Mucosa of rectum (tissue), 2 donors: ENCODE measurements around the gene FTL.

Experiments used
- H3K27ac ChIP-seq, 2 donors: one replicate each; pipeline ENCODE4 v1.7.0; 2013; ENCODE audit warnings: inconsistent platforms in 2 of 2, low read depth in 2 of 2, low read length in 2 of 2
- H3K27me3 ChIP-seq, 2 donors: one replicate each; pipeline ENCODE4 v1.7.0; 2013; ENCODE audit warnings: low read length in 2 of 2; ENCODE audit not compliant: control insufficient read depth in 2 of 2, insufficient read depth in 2 of 2
- H3K36me3 ChIP-seq, 2 donors: one replicate each; pipeline ENCODE4 v1.7.0; 2013; ENCODE audit warnings: low read length in 2 of 2; ENCODE audit not compliant: control insufficient read depth in 2 of 2, insufficient read depth in 2 of 2
- H3K4me1 ChIP-seq, 2 donors: one replicate each; pipeline ENCODE4 v1.7.0; 2013; ENCODE audit warnings: low read length in 2 of 2, mild to moderate bottlenecking in 1 of 2; ENCODE audit not compliant: control insufficient read depth in 2 of 2, insufficient read depth in 2 of 2
- H3K4me3 ChIP-seq, 2 donors: one replicate each; pipeline ENCODE4 v1.7.0; 2013; ENCODE audit warnings: low read length in 2 of 2
- H3K9ac ChIP-seq, 2 donors: one replicate each; pipeline ENCODE4 v1.7.0; 2013; ENCODE audit warnings: low read length in 2 of 2, low read depth in 1 of 2, mild to moderate bottlenecking in 1 of 2
- H3K9me3 ChIP-seq, 2 donors: one replicate each; pipeline ENCODE4 v1.7.0; 2013; ENCODE audit warnings: low read length in 2 of 2; ENCODE audit not compliant: control insufficient read depth in 2 of 2
- donor health status: healthy.
- donor health status: Normal muscosa, but diverticular disease.

FTL gene

GRCh38 chr19:48970923-48971395 is 5.8 kb downstream of the FTL start:
- no peak overlapping the region for H3K27ac ChIP-seq
- no peaks in the 10 kb centered on the region for H3K27me3 ChIP-seq
- H3K36me3 ChIP-seq = peaks cover 17 to 52% of the 10 kb centered on the region in 2 donors
- H3K4me1 ChIP-seq = peaks cover 6 to 11% of the 10 kb centered on the region in 2 donors
- H3K9me3 ChIP-seq = no peaks in the 10 kb centered on the region
- H3K4me3 ChIP-seq = no peak overlapping the region
- no peak overlapping the region for H3K9ac ChIP-seq

- Histone ChIP-seq H3K9ac (no peak overlapping the region), H3K4me1 (no peaks in the 10 kb centered on the region), H3K9me3 (no peaks in the 10 kb centered on the region), H3K27ac (no peak overlapping the region), H3K4me3 (no peak overlapping the region), H3K27me3 (no peaks in the 10 kb centered on the region), H3K36me3 (peaks cover 9 to 30% of the 10 kb centered on the region in 2 donors)
Measured at GRCh38 chr19:48975947-48976847, 11.1 kb downstream of the FTL start.

- Histone ChIP-seq H3K27ac (no peak overlapping the region), H3K9ac (no peak overlapping the region), H3K36me3 (peaks cover 15 to 36% of the 10 kb centered on the region in 2 donors)
Measured at GRCh38 chr19:48977061-48977460, 12.0 kb downstream of the FTL start.

GRCh38 chr19:48982280-48982679 is 17.2 kb downstream of the FTL start:
- Histone ChIP-seq H3K27ac (no peak overlapping the region), H3K4me1 (no peaks in the 10 kb centered on the region), H3K4me3 (no peak overlapping the region), H3K27me3 (no peaks in the 10 kb centered on the region), H3K9ac (no peak overlapping the region), H3K36me3 (peaks cover 36 to 43% of the 10 kb centered on the region in 2 donors), H3K9me3 (no peaks in the 10 kb centered on the region)

More at GRCh38 chr19:48977061-48977460, 12.0 kb downstream of the FTL start:
- H3K9me3 ChIP-seq = no peaks in the 10 kb centered on the region
- H3K4me1 ChIP-seq = no peaks in the 10 kb centered on the region
- no peak overlapping the region for H3K4me3 ChIP-seq
- no peaks in the 10 kb centered on the region for H3K27me3 ChIP-seq

- H3K27ac ChIP-seq = no peak overlapping the region
- no peaks in the 10 kb centered on the region for H3K27me3 ChIP-seq
- H3K9ac ChIP-seq = no peak overlapping the region
- peaks cover 0 to 4% of the 10 kb centered on the region in 2 donors for H3K4me1 ChIP-seq
- H3K36me3 ChIP-seq = peaks cover 30 to 55% of the 10 kb centered on the region in 2 donors
- no peaks in the 10 kb centered on the region for H3K9me3 ChIP-seq
- no peak overlapping the region for H3K4me3 ChIP-seq
Measured at GRCh38 chr19:48985711-48986110, 20.6 kb downstream of the FTL start.

GRCh38 chr19:48986211-48986610 is 21.1 kb downstream of the FTL start:
- H3K4me3 ChIP-seq = no peak overlapping the region
- H3K27me3 ChIP-seq = no peaks in the 10 kb centered on the region
- no peaks in the 10 kb centered on the region for H3K9me3 ChIP-seq
- H3K4me1 ChIP-seq = peaks cover 0 to 4% of the 10 kb centered on the region in 2 donors
- peaks cover 30 to 55% of the 10 kb centered on the region in 2 donors for H3K36me3 ChIP-seq
- no peak overlapping the region for H3K27ac ChIP-seq
- H3K9ac ChIP-seq = no peak overlapping the region

GRCh38 chr19:48987323-48987722 is 22.2 kb downstream of the FTL start:
- no peak overlapping the region for H3K27ac ChIP-seq
- H3K9me3 ChIP-seq = no peaks in the 10 kb centered on the region
- no peaks in the 10 kb centered on the region for H3K27me3 ChIP-seq
- H3K4me3 ChIP-seq = no peak overlapping the region
- peaks cover 9 to 12% of the 10 kb centered on the region in 2 donors for H3K4me1 ChIP-seq
- H3K9ac ChIP-seq = no peak overlapping the region
- peaks cover 22 to 47% of the 10 kb centered on the region in 2 donors for H3K36me3 ChIP-seq

- no peaks in the 10 kb centered on the region for H3K9me3 ChIP-seq
- H3K4me1 ChIP-seq = peaks cover 10 to 12% of the 10 kb centered on the region in 2 donors
- peaks cover 13 to 40% of the 10 kb centered on the region in 2 donors for H3K36me3 ChIP-seq
- H3K27me3 ChIP-seq = no peaks in the 10 kb centered on the region
- H3K4me3 ChIP-seq = no peak overlapping the region
- no peak overlapping the region for H3K9ac ChIP-seq
- H3K27ac ChIP-seq = no peak overlapping the region
Measured at GRCh38 chr19:48988286-48988685, 23.2 kb downstream of the FTL start.

- no peak overlapping the region for H3K4me3 ChIP-seq
- no peaks in the 10 kb centered on the region for H3K27me3 ChIP-seq
- H3K4me1 ChIP-seq = peaks cover 10 to 12% of the 10 kb centered on the region in 2 donors
- H3K27ac ChIP-seq = no peak overlapping the region
- no peak overlapping the region for H3K9ac ChIP-seq
- H3K36me3 ChIP-seq = peaks cover 13 to 38% of the 10 kb centered on the region in 2 donors
- H3K9me3 ChIP-seq = no peaks in the 10 kb centered on the region
Measured at GRCh38 chr19:48988860-48989259, 23.8 kb downstream of the FTL start.

- peaks cover 16% of the 10 kb centered on the region in 2 donors for H3K4me1 ChIP-seq
- no peak overlapping the region for H3K27ac ChIP-seq
- no peaks in the 10 kb centered on the region for H3K9me3 ChIP-seq
- no peak overlapping the region for H3K4me3 ChIP-seq
- H3K36me3 ChIP-seq = peaks cover 13 to 35% of the 10 kb centered on the region in 2 donors
- no peaks in the 10 kb centered on the region for H3K27me3 ChIP-seq
- H3K9ac ChIP-seq = no peak overlapping the region
Measured at GRCh38 chr19:48989701-48990291, 24.7 kb downstream of the FTL start.
